NCI-H774 (cell line): ENCODE results near the gene FNIP1.
"Not testable (repeated sequence)": the region's sequence is repeated elsewhere in the genome, so short reads cannot be mapped to it uniquely, and the experiment has no call there.

ENCODE experiments used
- DNase-seq: peaks from one replicate; lab custom pipeline; 2025; lab: John Stamatoyannopoulos, UW

The FNIP1 gene

DNA sequence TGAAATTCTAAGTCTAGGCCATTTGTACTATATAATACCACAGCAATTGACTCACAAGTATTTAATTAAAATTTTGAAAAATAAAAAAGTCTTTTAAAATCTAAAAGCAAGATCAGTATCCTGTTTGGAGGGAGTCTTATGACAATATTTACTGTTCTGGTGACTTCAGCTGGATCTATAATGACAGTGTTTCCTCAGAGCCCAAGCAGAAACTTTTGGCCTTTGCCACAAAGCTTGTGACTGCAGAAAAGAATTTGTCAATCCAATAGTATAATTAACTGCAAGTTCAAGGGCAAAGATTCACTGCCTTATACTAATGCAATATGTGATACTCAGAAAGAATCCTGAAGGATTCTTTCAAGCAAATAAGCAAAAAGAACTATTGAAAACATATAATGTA lies 112.2 kb downstream of the FNIP1 start:
- no peak for DNase-seq

DNA sequence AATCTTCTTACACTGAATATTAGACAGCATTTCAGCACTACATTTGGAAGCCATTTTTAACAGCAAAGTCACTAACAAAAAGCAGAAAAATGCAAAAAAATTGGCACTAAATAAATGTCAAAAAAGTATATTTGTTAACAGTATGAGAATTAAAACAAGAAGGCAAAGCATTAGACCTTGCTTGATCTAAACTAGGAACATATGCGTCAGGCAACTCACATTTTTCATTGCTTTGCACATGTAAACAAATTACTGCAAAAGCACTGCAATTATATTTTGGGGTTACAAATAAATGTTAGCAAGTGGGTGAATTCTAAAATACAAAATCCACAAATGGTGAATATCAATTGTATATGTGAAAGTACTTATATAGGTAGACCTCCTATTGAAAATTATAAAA lies 112.8 kb downstream of the FNIP1 start:
- no peak for DNase-seq

DNA sequence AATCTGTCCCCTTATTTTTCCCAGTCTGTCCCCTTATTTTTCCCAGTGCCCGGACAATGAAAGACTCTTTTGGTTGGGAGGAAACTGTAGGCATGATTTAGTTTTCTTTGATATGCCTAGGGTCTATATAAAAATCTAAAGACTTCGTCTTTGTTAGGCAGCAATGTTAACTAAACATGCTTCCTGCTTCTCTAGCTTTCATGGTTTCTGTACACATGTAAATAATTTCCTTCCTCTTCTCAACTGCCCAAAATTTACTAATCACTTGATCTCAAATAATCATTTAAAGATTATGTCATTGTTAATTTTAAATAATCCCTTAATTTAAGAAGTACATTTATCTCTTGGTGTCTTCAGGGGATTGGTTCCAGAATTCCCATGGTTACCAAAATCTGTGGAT lies 114.0 kb downstream of the FNIP1 start:
- DNase-seq, result no peak

DNA sequence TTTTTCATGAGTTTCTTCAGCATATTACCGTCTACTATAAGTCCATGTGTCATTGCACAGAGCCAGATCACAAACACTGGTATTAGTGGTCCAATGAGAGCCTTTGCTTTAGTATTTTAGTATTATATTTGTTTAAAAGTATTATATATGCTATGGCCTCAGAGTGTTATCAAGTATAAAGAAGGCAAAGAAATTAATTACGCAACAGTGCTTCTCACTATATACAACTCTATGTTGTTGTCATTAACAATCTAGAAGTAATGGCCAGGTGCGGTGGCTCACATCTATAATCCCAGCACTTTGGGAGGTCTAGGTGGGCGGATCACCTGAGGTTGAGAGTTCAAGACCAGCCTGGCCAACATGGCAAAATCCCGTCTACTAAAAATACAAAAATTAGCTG lies 114.6 kb downstream of the FNIP1 start:
- DNase-seq, result no peak

DNA sequence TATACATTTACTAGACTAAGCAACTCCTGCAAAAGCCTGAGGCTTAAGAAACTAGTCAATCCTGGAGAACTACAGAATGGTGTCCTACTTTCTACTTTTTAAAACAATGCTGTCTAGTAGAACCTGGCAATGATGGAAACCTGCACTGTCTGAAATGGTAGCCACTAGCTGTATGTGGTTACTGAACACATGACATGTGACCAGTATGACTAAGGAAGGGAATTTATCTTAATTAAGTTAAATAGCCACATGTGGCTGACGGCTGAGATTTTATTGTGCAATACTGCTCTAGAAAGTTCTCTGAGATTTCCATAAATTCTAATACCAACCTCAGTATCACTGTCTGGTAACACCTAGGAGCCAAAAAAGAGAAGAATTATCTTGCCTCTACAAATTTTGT lies 116.9 kb downstream of the FNIP1 start:
- DNase-seq, result no peak

DNA sequence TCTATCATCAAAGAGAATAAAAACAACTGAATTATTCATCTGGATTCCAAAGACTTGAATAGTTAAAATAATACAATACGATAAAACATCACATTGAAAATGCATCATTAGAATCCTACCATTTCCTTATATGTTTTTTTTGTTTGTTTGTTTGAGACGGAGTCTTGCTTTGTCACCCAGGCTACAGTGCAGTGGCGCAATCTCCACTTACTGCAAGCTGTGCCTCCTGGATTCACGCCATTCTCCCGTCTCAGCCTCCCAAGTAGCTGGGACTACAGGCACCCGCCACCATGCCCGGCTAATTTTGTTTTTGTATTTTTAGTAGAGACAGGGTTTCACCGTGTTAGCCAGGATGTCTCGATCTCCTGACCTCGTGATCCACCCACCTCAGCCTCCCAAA lies 118.5 kb downstream of the FNIP1 start:
- DNase-seq, result not testable (repeated sequence)

DNA sequence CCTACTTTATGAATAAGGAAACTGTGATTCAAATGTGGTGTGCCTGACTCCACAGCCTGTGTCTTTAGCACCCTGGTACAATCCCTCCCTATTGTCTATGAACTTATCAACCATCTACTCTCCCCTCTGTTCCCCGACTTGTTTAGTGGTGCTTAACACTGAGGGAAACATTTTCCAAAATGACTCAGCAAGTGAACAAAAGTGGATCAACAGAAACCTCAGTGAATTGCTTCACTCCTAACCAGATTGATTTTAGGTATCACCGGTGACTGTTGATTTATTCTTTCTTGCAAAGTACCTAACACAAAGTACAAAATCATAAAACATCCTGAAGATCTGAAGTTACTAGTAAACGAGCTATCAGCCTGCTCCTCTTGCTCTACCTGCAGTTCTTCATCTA lies 119.7 kb downstream of the FNIP1 start:
- no peak for DNase-seq

DNA sequence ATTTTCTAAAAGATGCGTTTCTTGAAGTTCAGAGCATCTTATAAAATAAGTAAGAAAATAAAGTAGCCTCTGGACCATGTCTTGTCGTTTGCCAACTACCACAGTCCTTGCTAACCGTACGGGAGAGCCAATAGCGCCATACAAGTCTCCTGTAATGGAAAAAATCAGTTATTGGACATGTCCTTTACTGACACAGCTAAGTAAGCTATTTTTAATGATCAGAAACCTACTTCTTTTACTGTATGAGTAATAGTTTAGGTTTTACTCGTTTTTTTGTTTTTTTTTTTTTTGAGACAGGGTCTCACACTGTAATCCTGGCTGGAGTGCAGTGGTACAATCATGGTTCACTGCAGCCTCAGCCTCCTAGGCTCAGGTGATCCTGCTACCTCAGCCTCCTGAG lies 124.0 kb downstream of the FNIP1 start:
- no peak for DNase-seq

DNA sequence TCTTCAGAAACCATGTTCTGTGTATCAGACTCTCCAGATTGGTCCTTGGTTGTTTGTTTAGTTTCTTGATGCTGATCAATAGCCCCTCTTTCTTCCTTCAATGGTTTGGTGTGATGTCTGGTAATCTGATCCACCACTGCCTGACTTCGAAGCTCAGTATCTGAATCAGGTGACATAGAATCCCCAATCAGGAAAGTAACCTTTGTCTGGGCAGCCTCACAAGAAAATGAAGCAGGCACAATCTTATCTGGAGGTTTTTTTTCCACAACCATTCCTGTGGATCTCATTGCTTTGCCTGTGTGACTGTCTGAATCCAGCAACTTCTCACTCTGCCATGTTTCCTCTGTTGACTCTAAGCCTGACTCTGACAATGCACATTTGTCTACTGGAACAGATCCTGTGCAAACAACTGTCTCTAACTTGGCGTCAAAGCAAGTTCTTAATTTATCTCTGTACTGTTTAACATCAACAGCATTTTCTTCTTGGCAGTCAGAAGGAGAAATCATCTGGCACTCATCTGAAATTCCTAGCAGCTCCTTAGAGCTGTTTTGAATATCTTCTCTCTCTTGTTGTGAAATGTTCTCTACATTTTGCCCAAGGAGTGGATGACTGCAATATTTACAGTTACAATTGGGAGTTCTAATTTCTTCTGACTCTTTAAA lies 124.7 kb downstream of the FNIP1 start:
- DNase-seq, result no peak

DNA sequence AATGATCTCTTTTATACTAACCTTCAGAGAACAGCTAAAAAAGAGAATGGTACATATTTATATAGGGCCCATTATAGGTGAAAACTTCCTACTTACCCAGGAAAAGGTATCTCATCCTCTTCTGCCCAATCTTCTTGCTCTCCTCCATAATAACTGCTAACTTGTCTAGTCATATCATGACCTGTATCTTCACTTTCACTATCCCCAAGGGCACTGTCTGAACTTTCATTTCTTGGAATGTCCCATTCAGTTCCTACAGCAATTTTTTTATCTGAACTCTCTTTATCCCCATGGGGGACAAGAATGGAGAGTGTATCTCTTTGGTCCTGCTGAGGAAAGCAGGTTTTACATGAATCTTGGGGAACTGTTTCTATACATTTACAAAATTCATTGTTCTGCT lies 125.4 kb downstream of the FNIP1 start:
- DNase-seq, result no peak

DNA sequence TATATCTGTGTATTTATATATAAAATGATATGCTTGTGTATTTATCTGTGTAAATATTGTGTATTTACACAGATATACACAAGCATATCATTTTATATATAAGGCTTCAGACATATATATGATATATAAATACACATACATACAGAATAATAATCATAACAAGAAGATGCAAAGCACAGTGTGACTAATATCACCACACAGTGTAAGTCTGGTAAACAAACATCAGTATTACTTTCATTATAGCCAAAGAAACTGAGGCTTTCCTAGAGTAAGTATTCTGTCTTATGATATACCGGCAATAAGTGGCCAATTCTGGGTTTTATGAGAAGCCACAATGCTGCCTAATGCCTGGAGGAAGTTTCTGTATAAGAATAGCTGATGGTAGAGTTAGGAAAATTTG lies 131.9 kb downstream of the FNIP1 start:
- DNase-seq, result no peak

DNA sequence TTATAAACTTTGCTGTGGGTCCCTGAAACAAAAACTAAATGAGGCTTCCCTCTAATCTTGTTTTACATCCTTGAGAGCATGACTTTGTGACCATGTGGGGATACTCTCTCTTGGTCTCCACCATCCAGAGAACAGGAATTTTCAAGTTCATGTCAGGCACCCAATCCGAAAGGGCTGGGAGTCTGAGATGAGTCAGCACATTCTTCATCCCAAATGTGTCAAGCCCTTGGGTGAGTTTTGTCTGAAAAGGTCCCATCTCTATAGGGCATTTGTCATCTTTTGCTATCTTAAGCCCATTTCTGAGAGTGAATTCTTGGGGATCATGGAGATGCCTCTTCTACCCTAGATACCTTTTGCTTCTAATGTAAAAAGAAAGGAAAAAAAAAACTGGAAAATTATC lies 134.9 kb downstream of the FNIP1 start:
- no peak for DNase-seq

DNA sequence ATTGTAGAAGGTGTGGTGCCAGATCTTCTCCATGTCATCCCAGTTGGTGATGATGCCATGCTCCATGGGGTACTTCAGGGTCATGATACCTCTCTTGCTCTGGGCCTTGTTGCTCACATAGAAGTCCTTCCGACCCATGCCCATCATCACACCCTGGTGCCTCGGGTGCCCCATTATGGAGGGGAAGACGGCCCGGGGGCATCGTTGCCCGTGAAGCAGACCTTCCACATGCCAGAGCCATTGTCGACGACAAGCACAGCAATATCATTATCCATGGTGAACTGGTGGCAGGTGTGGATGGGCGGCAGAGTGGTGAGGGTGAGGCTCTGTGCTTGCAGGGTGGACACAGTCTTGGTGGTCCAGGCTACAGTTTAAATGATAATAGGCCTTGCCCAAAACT lies 137.0 kb downstream of the FNIP1 start:
- DNase-seq, result no peak

DNA sequence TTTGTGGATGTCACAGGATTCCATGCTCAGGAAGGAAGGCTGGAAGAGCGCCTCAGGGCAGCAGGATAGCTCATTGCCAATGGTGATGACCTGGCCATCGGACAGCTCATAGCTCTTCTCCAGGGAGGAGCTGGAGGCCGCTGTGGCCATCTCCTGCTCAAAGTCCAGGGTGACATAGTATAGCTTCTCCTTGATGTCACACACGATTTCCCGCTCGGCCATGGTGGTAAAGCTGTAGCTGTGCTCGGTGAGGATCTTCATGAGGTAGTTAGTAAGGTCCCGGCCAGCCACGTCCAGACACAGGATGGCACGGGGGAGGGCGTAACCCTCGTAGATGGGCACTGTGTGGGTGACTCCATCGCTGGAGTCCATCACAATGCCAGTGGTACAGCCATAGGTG lies 137.5 kb downstream of the FNIP1 start:
- DNase-seq, result no peak

DNA sequence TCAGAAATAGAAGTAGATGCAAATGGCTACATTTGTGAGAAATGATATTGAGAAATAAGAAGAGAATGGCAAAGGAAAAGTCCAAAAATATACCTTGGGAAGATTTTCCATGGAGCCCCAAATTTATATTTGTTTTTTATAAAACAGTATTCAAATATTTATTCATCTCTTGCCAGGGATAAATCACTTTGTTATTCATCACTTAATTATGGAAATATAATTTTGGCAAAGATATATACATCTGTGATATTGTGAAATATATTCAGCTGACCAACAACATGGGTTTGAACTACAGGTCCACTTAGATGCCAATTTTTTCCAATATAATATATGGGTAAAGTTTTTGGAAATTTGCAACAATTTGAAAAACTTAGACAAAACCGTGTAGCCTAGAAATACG lies 142.0 kb downstream of the FNIP1 start:
- no peak for DNase-seq

DNA sequence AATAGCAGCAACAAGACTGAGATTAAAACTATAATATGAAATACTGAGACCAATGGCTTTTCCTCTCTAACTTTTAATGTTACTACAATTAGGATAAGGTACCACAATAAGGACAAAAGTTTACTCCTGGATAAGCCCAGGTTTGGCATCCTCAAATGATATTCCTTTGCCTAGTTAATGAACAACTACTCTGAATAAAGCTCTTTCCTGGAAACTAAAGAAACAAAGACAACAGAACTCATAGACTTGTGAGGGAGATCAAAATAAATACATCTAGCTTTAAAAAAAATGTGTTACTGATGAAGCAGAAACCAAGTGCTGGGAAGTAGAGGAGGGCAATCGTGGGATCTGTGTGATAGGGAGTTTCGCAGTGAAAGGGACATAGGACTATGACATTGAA lies 142.5 kb downstream of the FNIP1 start:
- DNase-seq, result no peak

DNA sequence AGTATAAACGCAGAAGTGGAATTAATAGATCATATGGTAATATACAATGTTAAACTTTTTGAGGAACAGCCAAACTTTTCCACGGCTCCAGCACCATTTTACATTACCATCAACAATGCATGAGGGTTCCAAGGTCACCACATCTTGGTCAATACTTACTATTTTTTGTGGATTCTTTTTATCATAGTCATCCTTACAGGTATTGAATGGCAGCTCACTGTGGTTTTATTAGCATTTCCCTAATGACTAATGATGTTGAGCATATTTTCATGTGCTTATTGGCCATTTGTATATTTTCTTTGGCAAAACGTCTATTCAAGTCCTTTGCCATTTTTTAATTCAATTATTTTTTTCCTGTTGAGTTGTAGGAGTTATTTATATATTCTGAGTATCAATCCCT lies 147.7 kb downstream of the FNIP1 start:
- DNase-seq, result no peak

DNA sequence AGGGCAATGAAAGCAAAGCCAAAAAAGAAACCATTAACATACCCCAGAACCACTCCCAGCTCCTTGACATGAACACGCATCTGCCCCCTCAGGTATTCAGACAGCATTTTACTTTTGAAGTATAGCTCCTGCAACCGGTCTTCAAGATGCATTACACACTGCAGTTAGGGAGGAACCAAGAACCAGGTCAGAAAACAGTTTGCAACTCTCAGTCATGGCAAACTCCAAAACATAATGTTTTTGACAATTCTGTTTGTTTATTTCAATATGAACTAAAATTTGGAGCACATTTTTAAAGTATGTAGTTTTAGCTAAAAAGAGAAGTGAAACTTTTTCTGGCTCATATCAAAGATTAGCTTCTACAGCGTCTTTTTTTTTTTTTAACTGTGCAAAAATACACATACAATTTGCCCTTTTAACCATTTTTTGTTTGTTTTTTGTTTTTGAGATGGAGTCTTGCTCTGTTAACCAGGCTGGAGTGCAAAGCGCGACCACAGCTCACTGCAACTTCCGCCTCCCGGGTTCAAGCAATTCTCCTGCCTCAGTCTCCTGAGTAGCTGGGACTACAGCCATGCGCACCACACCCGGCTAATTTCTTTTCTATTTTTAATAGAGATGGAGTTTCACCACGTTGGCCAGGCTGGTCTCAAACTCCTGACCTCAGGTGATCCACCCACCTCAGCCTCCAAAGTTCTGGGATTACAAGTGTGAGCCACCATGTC lies 149.6 kb downstream of the FNIP1 start:
- no peak for DNase-seq

DNA sequence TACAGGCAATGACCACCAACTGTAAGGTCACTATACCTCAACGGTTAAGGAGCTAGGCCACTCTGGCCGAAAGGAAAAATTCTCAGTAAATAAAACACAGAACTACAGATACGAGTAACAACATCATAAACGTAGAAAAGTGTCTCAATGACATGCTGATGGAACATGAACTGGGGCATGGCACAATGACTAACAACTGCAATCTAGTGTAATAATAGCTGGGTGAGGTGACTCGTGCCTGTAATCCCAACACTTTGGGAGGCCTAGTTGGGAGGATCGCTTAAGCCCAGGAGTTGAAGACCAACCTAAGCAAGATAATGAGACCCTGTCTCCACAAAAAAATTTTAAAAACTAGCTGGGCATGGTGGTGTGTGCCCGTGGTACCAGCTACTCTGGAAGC lies 152.0 kb downstream of the FNIP1 start:
- no peak for DNase-seq

DNA sequence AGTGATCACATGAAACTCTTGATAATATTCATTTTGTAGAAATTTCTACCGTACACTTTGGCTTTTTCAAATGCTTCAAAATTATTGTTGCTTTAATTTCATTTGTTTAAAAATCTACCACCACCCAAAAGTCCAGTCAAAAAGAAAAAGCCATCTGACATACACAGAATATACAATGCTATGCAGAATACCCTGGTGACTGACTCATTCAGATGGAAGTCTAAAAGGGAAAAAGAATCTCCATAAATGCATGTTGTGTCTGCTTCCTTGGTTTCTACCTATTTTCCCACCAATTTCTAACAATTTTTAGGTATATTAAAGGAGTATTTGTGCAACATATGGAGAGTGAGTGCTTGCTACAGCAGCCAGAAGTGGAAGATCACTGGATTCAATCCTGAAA lies 152.4 kb downstream of the FNIP1 start:
- DNase-seq, result no peak

DNA sequence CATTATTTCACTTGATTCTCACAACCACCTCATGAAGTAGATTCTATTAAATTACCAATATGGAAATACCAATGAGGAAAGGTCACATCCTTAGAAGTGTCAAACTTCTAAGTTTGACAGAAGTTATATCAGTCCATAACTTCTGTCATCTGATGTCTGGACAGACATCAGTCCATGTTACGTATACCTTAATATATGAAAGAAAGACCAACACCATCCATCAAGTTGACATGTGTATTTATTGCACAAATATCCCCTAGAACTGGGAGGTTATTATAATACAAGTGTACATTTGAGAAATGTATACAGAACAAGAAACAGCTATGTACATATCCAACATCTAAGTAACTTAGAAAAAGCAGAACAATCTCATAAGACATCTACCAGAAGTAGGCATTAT lies 155.3 kb downstream of the FNIP1 start:
- no peak for DNase-seq

DNA sequence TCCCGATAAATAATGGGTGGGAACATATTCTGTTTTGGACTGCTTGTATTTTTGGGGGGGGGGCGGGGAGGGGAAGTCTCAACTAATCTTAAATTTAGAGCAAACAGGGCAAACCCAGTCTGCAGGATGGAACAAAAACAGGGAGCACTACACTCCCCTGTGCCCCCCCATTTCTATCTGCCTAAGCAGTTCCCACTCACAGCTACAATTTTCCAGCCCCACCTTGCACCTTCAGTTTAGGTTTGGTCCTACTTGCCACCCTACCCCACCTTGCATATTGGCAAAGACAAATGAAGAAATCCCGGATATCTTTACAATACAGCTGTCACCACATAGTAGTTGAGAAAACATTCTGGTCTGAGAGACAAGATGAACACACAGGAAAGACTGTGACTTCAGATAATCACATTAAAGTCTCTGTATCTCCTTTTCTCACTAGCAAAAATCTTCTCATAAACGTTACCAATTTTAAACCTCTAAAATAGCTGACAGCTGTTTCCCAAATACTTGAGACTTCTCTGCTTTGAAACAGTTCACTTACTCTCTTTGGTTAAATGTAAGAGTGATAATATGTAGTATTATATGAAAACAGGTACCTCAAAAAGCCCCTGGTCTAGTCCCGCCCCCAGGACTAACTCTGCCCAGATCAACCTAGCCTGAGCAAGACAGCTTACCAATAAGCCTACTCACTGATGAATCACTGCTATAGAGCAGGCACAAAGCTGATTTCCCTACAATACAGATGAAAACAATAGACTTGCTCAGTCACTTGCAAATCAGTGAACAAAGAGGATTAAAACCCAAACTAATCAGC lies 156.6 kb downstream of the FNIP1 start:
- no peak for DNase-seq

DNA sequence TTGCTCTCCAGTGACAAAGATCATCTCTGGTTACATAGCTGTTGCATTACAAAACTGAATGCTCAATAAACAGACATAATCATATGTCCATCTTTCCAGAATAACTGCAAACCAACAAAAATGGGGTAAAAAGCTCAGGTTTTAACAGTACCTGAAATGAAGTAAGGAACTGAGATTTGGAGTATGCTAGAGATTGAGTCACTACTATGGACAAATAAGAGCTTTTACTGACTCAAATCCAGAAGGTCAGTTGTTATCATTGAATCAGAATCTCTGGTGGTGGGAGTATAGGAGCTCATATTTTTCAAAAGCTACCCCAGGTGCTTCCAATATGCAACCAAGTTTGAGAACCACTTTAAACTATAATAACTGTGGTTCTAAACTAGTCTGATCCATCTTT lies 157.7 kb downstream of the FNIP1 start:
- no peak for DNase-seq
